SK-N-MC (cell line): ENCODE data around the gene NCF2.

Experiments
- DNase-seq: peaks from one replicate; pipeline ENCODE4 v3.0.0-alpha.2; 2011; ENCODE audit warnings: low read depth, low spot score
- H3K27ac ChIP-seq: fragments of 200-600 bp; sonication (generic); 2 replicates; pipeline ENCODE4 v1.5.1; 2016; ENCODE audit warnings: mixed run types
- H3K36me3 ChIP-seq: fragments of 200-600 bp; sonication (generic); 2 replicates; pipeline ENCODE4 v1.6.1; 2017; ENCODE audit warnings: antibody characterized with exemption, low read length, mixed read lengths; ENCODE audit not compliant: insufficient read depth
- H3K4me3 ChIP-seq: fragments of 200-600 bp; sonication (generic); 2 replicates; pipeline ENCODE4 v1.5.1; 2016
- H3K9ac ChIP-seq: fragments of 200-600 bp; sonication (generic); 2 replicates; pipeline ENCODE4 v1.8.0; 2017; ENCODE audit warnings: mixed run types, mixed read lengths; ENCODE audit not compliant: insufficient read length
- H3K9me3 ChIP-seq: fragments of 200-600 bp; sonication (generic); 2 replicates; pipeline ENCODE4 v1.6.1; 2017; ENCODE audit warnings: low read depth, mild to moderate bottlenecking, antibody characterized with exemption, low read length, moderate library complexity, mixed read lengths
- EZH2 ChIP-seq: fragments of 200-600 bp; sonication (generic); IDR thresholded peaks from one replicate; pipeline ENCODE4 v1.6.1; 2017; ENCODE audit warnings: antibody characterized with exemption
- FOXP2 ChIP-seq: optimal IDR thresholded peaks from 2 replicates; pipeline ENCODE3; 2011; ENCODE audit warnings: mild to moderate bottlenecking, moderate library complexity; ENCODE audit not compliant: insufficient read depth; ENCODE audit errors: extremely low read length, control extremely low read depth
- POLR2AphosphoS5 ChIP-seq: IDR thresholded peaks from 2 replicates; pipeline ENCODE4 v1.6.1; 2012; ENCODE audit warnings: mild to moderate bottlenecking, low read depth, low read length, borderline replicate concordance

Gene NCF2

DNA sequence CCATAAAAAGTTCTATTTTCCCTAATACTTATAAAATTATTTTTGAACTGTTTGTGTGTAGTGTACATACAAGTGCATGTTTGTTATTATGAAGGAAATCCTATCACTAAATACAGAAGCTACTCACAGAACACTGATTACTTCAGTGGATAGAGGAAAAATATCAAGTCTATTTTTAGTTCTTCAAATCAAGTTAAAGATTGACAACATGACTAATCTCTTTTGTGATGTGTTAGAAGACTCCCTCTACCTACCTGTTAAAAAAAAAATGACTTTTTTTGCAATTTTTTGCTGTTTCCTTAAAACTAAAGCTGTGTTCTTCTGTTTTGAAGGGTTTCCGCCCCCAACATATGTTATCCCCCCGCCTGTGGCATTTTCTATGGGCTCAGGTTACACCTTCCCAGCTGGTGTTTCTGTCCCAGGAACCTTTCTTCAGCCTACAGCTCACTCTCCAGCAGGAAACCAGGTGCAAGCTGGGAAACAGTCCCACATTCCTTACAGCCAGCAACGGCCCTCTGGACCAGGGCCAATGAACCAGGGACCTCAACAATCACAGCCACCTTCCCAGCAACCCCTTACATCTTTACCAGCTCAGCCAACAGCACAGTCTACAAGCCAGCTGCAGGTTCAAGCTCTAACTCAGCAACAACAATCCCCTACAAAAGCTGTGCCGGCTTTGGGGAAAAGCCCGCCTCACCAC lies 45.5 kb downstream of the NCF2 start:
- Histone ChIP-seq H3K9me3 (no peaks in the 10 kb centered on the region), H3K9ac (no peak overlapping the region), H3K36me3 (peaks cover 87% of the 10 kb centered on the region), H3K4me3 (no peak overlapping the region), H3K27ac (no peak overlapping the region)
- DNase-seq = no peak
- TF ChIP-seq EZH2 = no peak
- no peak for TF ChIP-seq FOXP2
- TF ChIP-seq POLR2AphosphoS5 = no peak

DNA sequence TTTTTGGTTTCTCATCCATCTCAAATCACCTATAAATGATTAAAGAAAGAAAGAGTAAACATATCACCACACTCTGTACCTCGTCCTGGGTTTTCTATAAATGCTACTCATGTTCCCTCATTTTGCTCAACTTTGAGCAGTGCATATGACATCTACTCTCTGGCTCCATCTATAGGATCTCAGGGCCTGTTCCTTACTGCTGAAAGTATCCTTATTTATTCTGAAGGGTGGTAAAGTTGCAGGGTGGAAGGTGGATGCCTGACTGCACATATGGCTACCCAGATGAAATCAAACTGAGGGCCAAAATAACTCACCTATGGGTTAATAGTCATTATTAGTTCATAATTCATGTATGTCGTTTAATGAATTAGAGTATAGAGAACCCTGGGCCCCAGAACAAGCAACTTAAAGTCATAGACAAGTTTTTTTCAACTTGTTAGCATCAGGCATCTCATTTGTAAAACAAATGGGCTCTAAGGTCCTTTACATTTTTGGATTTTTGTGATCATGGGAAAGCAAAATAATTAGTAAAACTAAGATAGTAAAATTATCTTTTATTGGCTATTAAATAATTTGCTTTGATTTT lies 46.5 kb downstream of the NCF2 start:
- Histone ChIP-seq H3K4me3 (no peak overlapping the region), H3K27ac (no peak overlapping the region), H3K9ac (no peak overlapping the region), H3K9me3 (no peaks in the 10 kb centered on the region), H3K36me3 (peaks cover 85% of the 10 kb centered on the region)
- no peak for TF ChIP-seq FOXP2
- TF ChIP-seq POLR2AphosphoS5 = no peak
- no peak for TF ChIP-seq EZH2
- DNase-seq = no peak

DNA sequence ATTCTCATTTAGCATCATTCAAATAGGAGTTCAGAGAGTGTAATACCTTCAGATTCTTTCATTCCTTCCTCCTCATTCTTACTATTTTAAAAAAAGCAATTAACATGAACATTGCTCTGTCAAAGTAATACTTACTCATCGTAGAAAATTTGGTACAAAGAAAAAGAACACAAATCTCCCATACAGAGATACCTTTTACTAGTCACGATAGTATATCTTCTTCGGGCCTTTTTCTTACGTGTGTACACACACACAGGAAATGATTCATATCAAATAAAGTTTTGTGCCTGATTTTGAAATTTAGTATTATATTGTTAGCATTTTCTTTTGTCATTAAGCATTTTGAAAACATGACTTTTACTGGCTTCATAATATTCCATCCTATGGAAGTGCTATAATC lies 52.9 kb downstream of the NCF2 start:
- Histone ChIP-seq H3K4me3 (no peak overlapping the region), H3K9ac (no peak overlapping the region), H3K9me3 (no peaks in the 10 kb centered on the region), H3K36me3 (peaks cover 79% of the 10 kb centered on the region), H3K27ac (no peak overlapping the region)
- TF ChIP-seq EZH2 (no peak), FOXP2 (no peak), POLR2AphosphoS5 (no peak)
- DNase-seq = no peak

DNA sequence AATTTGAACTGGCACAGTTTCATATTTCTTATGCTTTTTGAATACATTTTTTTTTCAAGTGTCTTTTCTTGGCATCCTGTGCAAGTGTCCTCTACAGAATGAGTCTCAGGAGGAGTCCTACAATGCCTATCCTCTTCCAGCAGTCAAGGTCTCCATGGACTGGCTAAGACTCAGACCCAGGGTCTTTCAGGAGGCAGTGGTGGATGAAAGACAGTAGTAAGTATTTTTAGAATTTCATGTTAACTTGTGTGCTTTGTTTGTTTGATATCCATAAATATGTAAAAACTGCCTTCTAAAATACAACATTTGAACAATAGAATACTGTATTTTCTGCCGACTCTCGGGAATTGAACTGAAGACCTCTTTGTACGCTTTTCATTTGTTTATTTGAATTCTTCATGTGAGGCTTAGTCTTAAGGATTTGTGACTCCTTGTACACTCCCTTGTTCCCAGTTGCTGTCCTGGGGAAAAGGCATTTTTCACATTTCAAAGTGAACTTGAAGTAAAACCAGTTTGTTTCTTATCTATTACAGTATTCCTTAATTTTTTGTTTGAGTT lies 56.6 kb downstream of the NCF2 start:
- TF ChIP-seq EZH2 = no peak
- TF ChIP-seq POLR2AphosphoS5 = no peak
- TF ChIP-seq FOXP2 = no peak

DNA sequence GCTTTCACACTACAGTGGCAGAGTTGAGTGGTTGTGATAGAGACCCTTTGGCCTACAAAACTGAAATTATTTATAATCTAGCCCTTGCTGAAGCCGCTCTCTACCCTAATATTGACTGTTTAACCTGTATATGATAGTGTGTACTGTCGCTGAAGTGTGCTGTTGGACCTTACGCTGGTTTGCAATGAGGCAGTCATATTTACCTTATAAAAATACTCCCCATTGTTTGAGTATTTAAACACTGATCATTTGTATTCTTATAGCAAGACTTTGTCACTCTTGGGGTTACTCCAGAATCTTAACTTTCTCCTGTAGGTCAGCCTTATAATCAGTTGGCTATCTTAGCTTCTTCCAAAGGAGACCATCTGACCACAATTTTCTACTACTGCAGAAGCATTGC lies 61.7 kb downstream of the NCF2 start:
- Histone ChIP-seq H3K9me3 (no peaks in the 10 kb centered on the region), H3K36me3 (peaks cover 55% of the 10 kb centered on the region), H3K4me3 (no peak overlapping the region), H3K9ac (no peak overlapping the region), H3K27ac (no peak overlapping the region)
- TF ChIP-seq FOXP2 (no peak), POLR2AphosphoS5 (no peak), EZH2 (no peak)
- no peak for DNase-seq

More for the DNA sequence above, 56.6 kb downstream of the NCF2 start:
- Histone ChIP-seq H3K4me3 (no peak overlapping the region), H3K36me3 (peaks cover 66% of the 10 kb centered on the region), H3K9ac (no peak overlapping the region), H3K9me3 (no peaks in the 10 kb centered on the region), H3K27ac (no peak overlapping the region)
- no peak for DNase-seq

DNA sequence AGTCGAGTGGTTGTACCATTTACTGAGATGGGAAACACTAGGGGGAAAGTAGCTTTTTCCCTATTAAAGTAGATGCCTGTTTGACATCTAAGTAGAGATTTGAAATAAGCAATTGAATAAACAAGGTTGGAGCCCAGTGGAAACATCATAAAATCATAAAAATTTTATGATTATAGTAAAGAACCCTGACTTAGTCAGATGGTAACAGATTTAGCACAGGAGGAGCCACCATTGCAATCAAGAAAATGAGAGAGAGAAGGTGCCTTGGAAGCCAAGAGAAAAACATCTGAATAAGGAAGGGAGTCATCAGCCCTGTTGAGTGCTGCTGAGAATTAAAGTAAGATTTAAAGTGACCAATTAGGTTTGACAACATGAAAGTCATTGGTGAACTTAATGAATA lies 68.2 kb downstream of the NCF2 start:
- Histone ChIP-seq H3K4me3 (no peak overlapping the region), H3K27ac (no peak overlapping the region), H3K9ac (no peak overlapping the region), H3K36me3 (peaks cover 58% of the 10 kb centered on the region), H3K9me3 (no peaks in the 10 kb centered on the region)
- DNase-seq = no peak
- TF ChIP-seq EZH2 (no peak), POLR2AphosphoS5 (no peak), FOXP2 (no peak)

DNA sequence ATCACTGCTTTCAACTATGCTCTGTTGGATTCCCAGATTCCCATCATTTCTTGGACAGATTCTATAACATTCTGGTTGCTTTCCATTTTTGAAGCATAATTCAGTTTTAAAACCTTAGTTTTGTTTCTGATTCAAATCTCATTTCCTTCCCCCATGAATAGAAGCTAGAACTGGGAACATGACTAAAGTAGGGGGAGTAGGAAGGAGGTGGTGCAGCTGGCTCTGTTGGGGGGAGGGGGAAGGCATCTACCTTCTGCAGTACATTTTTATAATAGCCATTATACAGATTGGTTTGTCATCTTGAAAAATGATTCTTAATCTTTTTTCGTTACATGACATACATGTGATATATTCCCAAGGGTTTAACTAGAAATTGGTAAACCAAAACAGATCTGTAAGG lies 69.9 kb downstream of the NCF2 start:
- no peaks in the 10 kb centered on the region for H3K9me3 ChIP-seq
- no peak overlapping the region for H3K9ac ChIP-seq
- no peak overlapping the region for H3K27ac ChIP-seq
- TF ChIP-seq POLR2AphosphoS5 (no peak), EZH2 (no peak), FOXP2 (no peak)
- DNase-seq = no peak
- H3K4me3 ChIP-seq = no peak overlapping the region
- H3K36me3 ChIP-seq = peaks cover 64% of the 10 kb centered on the region

DNA sequence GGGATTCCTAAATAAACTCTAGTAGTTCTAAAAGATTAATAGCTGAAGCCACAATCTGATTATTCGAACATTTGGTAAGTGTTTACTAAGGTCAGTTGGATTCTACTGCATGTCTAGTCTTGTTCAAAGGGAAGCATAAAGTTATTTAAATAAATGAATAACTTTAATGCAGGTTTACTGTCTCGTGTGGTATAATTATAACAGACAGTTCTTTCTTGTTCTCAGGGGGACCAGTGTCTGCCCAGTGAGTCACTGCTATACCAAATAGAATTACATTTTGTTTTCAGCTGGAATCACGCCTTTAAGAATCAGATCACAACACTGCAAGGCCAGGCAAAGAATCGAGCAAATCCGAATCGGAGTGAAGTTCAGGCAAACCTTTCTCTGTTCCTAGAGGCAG lies 72.9 kb downstream of the NCF2 start:
- TF ChIP-seq EZH2 (no peak), POLR2AphosphoS5 (no peak), FOXP2 (no peak)
- peaks cover 57% of the 10 kb centered on the region for H3K36me3 ChIP-seq
- DNase-seq = no peak
- H3K9ac ChIP-seq = no peak overlapping the region
- H3K27ac ChIP-seq = no peak overlapping the region
- no peaks in the 10 kb centered on the region for H3K9me3 ChIP-seq
- H3K4me3 ChIP-seq = no peak overlapping the region

DNA sequence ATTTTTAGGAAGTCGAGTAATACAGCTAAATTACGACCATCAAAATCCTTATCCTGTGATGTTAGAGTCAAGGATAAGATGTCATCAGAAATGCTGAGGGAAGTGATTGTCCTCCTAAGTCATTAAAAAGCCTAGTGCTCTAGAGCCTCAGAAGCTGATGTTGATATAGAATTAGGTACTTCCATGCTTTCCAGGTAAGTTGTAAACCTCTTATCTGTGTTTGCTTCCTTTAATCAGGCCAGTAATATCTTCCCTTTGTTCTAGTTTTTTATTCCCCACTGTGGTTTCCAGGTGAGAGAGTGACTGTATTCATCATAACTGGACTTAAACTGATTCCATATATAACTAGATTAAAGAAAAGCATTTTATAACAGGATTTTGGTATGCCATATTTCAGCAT lies 73.5 kb downstream of the NCF2 start:
- no peak for DNase-seq
- Histone ChIP-seq H3K9me3 (no peaks in the 10 kb centered on the region), H3K36me3 (peaks cover 50% of the 10 kb centered on the region), H3K4me3 (no peak overlapping the region), H3K9ac (no peak overlapping the region), H3K27ac (no peak overlapping the region)
- TF ChIP-seq EZH2 = no peak
- no peak for TF ChIP-seq POLR2AphosphoS5
- TF ChIP-seq FOXP2 = no peak
